MM.1S (cell line): ENCODE results near the gene SUPT7L.

Experiments used
- EZH2 ChIP-seq: fragments of 300-600 bp; sonication (generic); optimal IDR thresholded peaks from 2 replicates; pipeline ENCODE3; 2017; ENCODE audit warnings: low read depth, mild to moderate bottlenecking, antibody characterized with exemption, low read length, mixed read lengths
- TF ChIP-seq, protein P1 (sequence below): fragments of 300-600 bp; sonication (generic); IDR thresholded peaks from 2 replicates; pipeline ENCODE4 v1.5.1; 2016; ENCODE audit warnings: antibody characterized with exemption, low read length, mixed read lengths

- TF ChIP-seq, protein P1, sequence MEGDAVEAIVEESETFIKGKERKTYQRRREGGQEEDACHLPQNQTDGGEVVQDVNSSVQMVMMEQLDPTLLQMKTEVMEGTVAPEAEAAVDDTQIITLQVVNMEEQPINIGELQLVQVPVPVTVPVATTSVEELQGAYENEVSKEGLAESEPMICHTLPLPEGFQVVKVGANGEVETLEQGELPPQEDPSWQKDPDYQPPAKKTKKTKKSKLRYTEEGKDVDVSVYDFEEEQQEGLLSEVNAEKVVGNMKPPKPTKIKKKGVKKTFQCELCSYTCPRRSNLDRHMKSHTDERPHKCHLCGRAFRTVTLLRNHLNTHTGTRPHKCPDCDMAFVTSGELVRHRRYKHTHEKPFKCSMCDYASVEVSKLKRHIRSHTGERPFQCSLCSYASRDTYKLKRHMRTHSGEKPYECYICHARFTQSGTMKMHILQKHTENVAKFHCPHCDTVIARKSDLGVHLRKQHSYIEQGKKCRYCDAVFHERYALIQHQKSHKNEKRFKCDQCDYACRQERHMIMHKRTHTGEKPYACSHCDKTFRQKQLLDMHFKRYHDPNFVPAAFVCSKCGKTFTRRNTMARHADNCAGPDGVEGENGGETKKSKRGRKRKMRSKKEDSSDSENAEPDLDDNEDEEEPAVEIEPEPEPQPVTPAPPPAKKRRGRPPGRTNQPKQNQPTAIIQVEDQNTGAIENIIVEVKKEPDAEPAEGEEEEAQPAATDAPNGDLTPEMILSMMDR, result no peak
- no peak for TF ChIP-seq EZH2
Measured at GRCh38 chr2:27690052-27690451, 26.6 kb upstream of the SUPT7L start.
